Measurements from ENCODE around the gene METTL25.
A peak's percentile ranks its signal among the peaks of the same experiment; 100 is the strongest.
"Not testable (repeated sequence)": the region's sequence is repeated elsewhere in the genome, so short reads cannot be mapped to it uniquely, and the experiment has no call there.

METTL25 gene

GRCh38 chr12:82357340-82357739 lies 989 bp upstream of the METTL25 start:
- Histone ChIP-seq H3K27ac (peak overlapping the region; percentile 96 to 99 (median 97)), H4K20me1 (peaks cover 0 to 52% (median 17%) of the 10 kb centered on the region in 11 experiments; a peak in 10 of 22 replicates), H3K4me1 (peaks cover 21 to 36% (median 29%) of the 10 kb centered on the region in 10 experiments), H3K36me3 (peaks cover 42 to 51% (median 47%) of the 10 kb centered on the region in 11 experiments), H3K4me2 (peak overlapping the region; percentile 71 to 96 (median 84)), H3K9ac (peak overlapping the region; percentile 92 to 99 (median 97)), H3K27me3 (no peaks in the 10 kb centered on the region), H3K4me3 (peak overlapping the region; percentile 81 to 99 (median 89)), H3K9me3 (replicated peaks in 1 of 11) (peaks cover 0 to 6% (median 0%) of the 10 kb centered on the region in 11 experiments; a peak in 3 of 22 replicates)
- TF ChIP-seq Cebpa-rat (IDR thresholded peaks at IDR 0.05): no peak

- H3K4me1 ChIP-seq: peaks cover 21 to 36% (median 29%) of the 10 kb centered on the region in 10 experiments
- no peak for TF ChIP-seq Cebpa-rat (IDR thresholded peaks at IDR 0.05)
- H3K36me3 ChIP-seq: peaks cover 37 to 47% (median 42%) of the 10 kb centered on the region in 11 experiments
- H3K27me3 ChIP-seq: no peaks in the 10 kb centered on the region
- H3K27ac ChIP-seq: peak overlapping the region; percentile 96 to 99 (median 97)
- H3K9ac ChIP-seq: peak overlapping the region; percentile 92 to 99 (median 97)
- peaks cover 0 to 50% (median 17%) of the 10 kb centered on the region in 11 experiments; a peak in 10 of 22 replicates for H4K20me1 ChIP-seq
- peaks cover 0 to 6% (median 0%) of the 10 kb centered on the region in 11 experiments; a peak in 3 of 22 replicates for H3K9me3 ChIP-seq (replicated peaks in 1 of 11)
- peak overlapping the region; percentile 71 to 96 (median 84) for H3K4me2 ChIP-seq
- peak overlapping the region; percentile 81 to 99 (median 89) for H3K4me3 ChIP-seq
Measured at GRCh38 chr12:82357845-82358199, 507 bp upstream of the METTL25 start.

GRCh38 chr12:82359115-82359478 lies 768 bp downstream of the METTL25 start:
- H3K9me3 ChIP-seq (replicated peaks in 1 of 11): peaks cover 0 to 6% (median 0%) of the 10 kb centered on the region in 11 experiments; a peak in 3 of 22 replicates
- TF ChIP-seq Cebpa-rat (IDR thresholded peaks at IDR 0.05): no peak
- H3K9ac ChIP-seq: peak overlapping the region; percentile 45 to 99 (median 97); a peak in 21 of 22 replicates
- no peaks in the 10 kb centered on the region for H3K27me3 ChIP-seq
- peak overlapping the region in 9 of 11 experiments; percentile 27 to 99 (median 97); a peak in 10 of 22 replicates for H3K27ac ChIP-seq
- H4K20me1 ChIP-seq: peaks cover 0 to 40% (median 17%) of the 10 kb centered on the region in 11 experiments; a peak in 10 of 22 replicates
- H3K4me1 ChIP-seq: peaks cover 21 to 36% (median 29%) of the 10 kb centered on the region in 10 experiments
- H3K36me3 ChIP-seq: peaks cover 25 to 34% (median 29%) of the 10 kb centered on the region in 11 experiments
- peak overlapping the region; percentile 79 to 99 (median 92) for H3K4me2 ChIP-seq
- peak overlapping the region; percentile 81 to 99 (median 89) for H3K4me3 ChIP-seq

- peaks cover 0 to 27% (median 5%) of the 10 kb centered on the region in 11 experiments; a peak in 10 of 22 replicates for H4K20me1 ChIP-seq
- H3K9me3 ChIP-seq (replicated peaks in 1 of 11); H3K4me3 ChIP-seq; H3K4me2 ChIP-seq; H3K27me3 ChIP-seq; H3K27ac ChIP-seq; H3K9ac ChIP-seq: not testable (repeated sequence)
- H3K4me1 ChIP-seq: peaks cover 21 to 31% (median 27%) of the 10 kb centered on the region in 10 experiments
- H3K36me3 ChIP-seq: peaks cover 8 to 17% (median 12%) of the 10 kb centered on the region in 11 experiments; a peak in 20 of 22 replicates
Measured at GRCh38 chr12:82360834-82361233, 2.5 kb downstream of the METTL25 start.

- TF ChIP-seq Cebpa-rat (IDR thresholded peaks at IDR 0.05): no peak
- no peaks in the 10 kb centered on the region for H3K27me3 ChIP-seq
- no peak overlapping the region for H3K4me3 ChIP-seq
- H3K9me3 ChIP-seq (replicated peaks in 1 of 11): peaks cover 0 to 6% (median 0%) of the 10 kb centered on the region in 11 experiments; a peak in 3 of 22 replicates
- no peak overlapping the region for H3K4me2 ChIP-seq
- H3K27ac ChIP-seq: no peak overlapping the region
- peaks cover 14 to 25% (median 20%) of the 10 kb centered on the region in 10 experiments for H3K4me1 ChIP-seq
- H4K20me1 ChIP-seq: peaks cover 0 to 20% (median 0%) of the 10 kb centered on the region in 11 experiments; a peak in 7 of 22 replicates
- H3K36me3 ChIP-seq: peaks cover 1 to 10% (median 5%) of the 10 kb centered on the region in 11 experiments; a peak in 19 of 22 replicates
- no peak overlapping the region for H3K9ac ChIP-seq
Measured at GRCh38 chr12:82361461-82361915, 3.2 kb downstream of the METTL25 start.

- Histone ChIP-seq H4K20me1 (peaks cover 0 to 9% (median 0%) of the 10 kb centered on the region in 11 experiments; a peak in 3 of 22 replicates), H3K4me2 (no peak overlapping the region)
- TF ChIP-seq Cebpa-rat (IDR thresholded peaks at IDR 0.05): no peak
Measured at GRCh38 chr12:82363990-82364389, 5.7 kb downstream of the METTL25 start.

GRCh38 chr12:82366197-82366596 lies 7.9 kb downstream of the METTL25 start:
- no peaks in the 10 kb centered on the region for H3K27me3 ChIP-seq
- no peak overlapping the region for H3K4me2 ChIP-seq
- TF ChIP-seq Cebpa-rat (IDR thresholded peaks at IDR 0.05): no peak
- H3K36me3 ChIP-seq: peaks cover 0 to 12% (median 0%) of the 10 kb centered on the region in 11 experiments; a peak in 3 of 22 replicates
- H4K20me1 ChIP-seq: peaks cover 0 to 5% (median 0%) of the 10 kb centered on the region in 11 experiments; a peak in 2 of 22 replicates
- H3K4me1 ChIP-seq: no peaks in the 10 kb centered on the region
- no peak overlapping the region for H3K9ac ChIP-seq
- H3K27ac ChIP-seq: no peak overlapping the region
- no peak overlapping the region for H3K4me3 ChIP-seq
- H3K9me3 ChIP-seq (replicated peaks in 1 of 11): peaks cover 6 to 15% (median 12%) of the 10 kb centered on the region in 11 experiments; a peak in 21 of 22 replicates

More at GRCh38 chr12:82363990-82364389, 5.7 kb downstream of the METTL25 start:
- Histone ChIP-seq H3K27me3 (no peaks in the 10 kb centered on the region), H3K4me1 (peaks cover 7 to 15% (median 10%) of the 10 kb centered on the region in 10 experiments), H3K9me3 (replicated peaks in 1 of 11) (peaks cover 0 to 6% (median under 1%) of the 10 kb centered on the region in 11 experiments; a peak in 5 of 22 replicates), H3K36me3 (peaks cover 0 to 6% (median 0%) of the 10 kb centered on the region in 11 experiments; a peak in 1 of 22 replicates), H3K27ac (no peak overlapping the region), H3K4me3 (no peak overlapping the region), H3K9ac (no peak overlapping the region)

- no peak for TF ChIP-seq Cebpa-rat (IDR thresholded peaks at IDR 0.05)
- no peak overlapping the region for H3K4me3 ChIP-seq
- peaks cover 0 to 29% (median 12%) of the 10 kb centered on the region in 11 experiments; a peak in 13 of 22 replicates for H3K36me3 ChIP-seq
- H3K27ac ChIP-seq: no peak overlapping the region
- H3K9ac ChIP-seq: no peak overlapping the region
- no peak overlapping the region for H3K4me2 ChIP-seq
- peaks cover 13 to 28% (median 21%) of the 10 kb centered on the region in 11 experiments for H3K9me3 ChIP-seq (replicated peaks in 1 of 11)
- no peaks in the 10 kb centered on the region for H3K4me1 ChIP-seq
- H3K27me3 ChIP-seq: no peaks in the 10 kb centered on the region
- no peaks in the 10 kb centered on the region for H4K20me1 ChIP-seq
Measured at GRCh38 chr12:82375201-82375600, 16.9 kb downstream of the METTL25 start.

- H4K20me1 ChIP-seq: no peaks in the 10 kb centered on the region
- no peak overlapping the region for H3K4me2 ChIP-seq
- peaks cover 5 to 13% (median 11%) of the 10 kb centered on the region in 11 experiments for H3K9me3 ChIP-seq (replicated peaks in 1 of 11)
- H3K36me3 ChIP-seq: peaks cover 0 to 13% (median 4%) of the 10 kb centered on the region in 11 experiments; a peak in 13 of 22 replicates
- no peak overlapping the region for H3K4me3 ChIP-seq
- H3K4me1 ChIP-seq: no peaks in the 10 kb centered on the region
- no peak for TF ChIP-seq Cebpa-rat (IDR thresholded peaks at IDR 0.05)
- no peak overlapping the region for H3K27ac ChIP-seq
- H3K9ac ChIP-seq: no peak overlapping the region
- H3K27me3 ChIP-seq: no peaks in the 10 kb centered on the region
Measured at GRCh38 chr12:82378997-82379396, 20.7 kb downstream of the METTL25 start.
